Adipocyte (in vitro differentiated cells): ENCODE results near the gene HOXC9.

ENCODE experiments used
- DNase-seq: peaks from one replicate; pipeline ENCODE4 v3.0.0-alpha.2; 2015; ENCODE audit warnings: low read depth
- H3K27me3 ChIP-seq: replicated peaks from 2 replicates; pipeline ENCODE4 v1.7.0; 2013; ENCODE audit warnings: mild to moderate bottlenecking, low read length, moderate library complexity; ENCODE audit not compliant: control insufficient read depth, insufficient read depth
- H3K36me3 ChIP-seq: 2 replicates; pipeline ENCODE4 v1.7.0; 2013; ENCODE audit warnings: low read length, mild to moderate bottlenecking, moderate library complexity; ENCODE audit not compliant: control insufficient read depth, insufficient read depth, severe bottlenecking
- H3K4me1 ChIP-seq: 2 replicates; pipeline ENCODE4 v1.7.0; 2013; ENCODE audit warnings: mild to moderate bottlenecking, low read length, moderate library complexity; ENCODE audit not compliant: control insufficient read depth, insufficient read depth
- H3K4me3 ChIP-seq: 2 replicates; pipeline ENCODE4 v1.7.0; 2013; ENCODE audit warnings: mild to moderate bottlenecking, low read length, moderate library complexity
- H3K9ac ChIP-seq: 2 replicates; pipeline ENCODE4 v1.7.0; 2013; ENCODE audit warnings: mild to moderate bottlenecking, low read length, moderate library complexity
- H3K9me3 ChIP-seq: 2 replicates; pipeline ENCODE4 v1.7.0; 2013; ENCODE audit warnings: mild to moderate bottlenecking, low read length, moderate library complexity; ENCODE audit not compliant: control insufficient read depth

Gene HOXC9

DNA sequence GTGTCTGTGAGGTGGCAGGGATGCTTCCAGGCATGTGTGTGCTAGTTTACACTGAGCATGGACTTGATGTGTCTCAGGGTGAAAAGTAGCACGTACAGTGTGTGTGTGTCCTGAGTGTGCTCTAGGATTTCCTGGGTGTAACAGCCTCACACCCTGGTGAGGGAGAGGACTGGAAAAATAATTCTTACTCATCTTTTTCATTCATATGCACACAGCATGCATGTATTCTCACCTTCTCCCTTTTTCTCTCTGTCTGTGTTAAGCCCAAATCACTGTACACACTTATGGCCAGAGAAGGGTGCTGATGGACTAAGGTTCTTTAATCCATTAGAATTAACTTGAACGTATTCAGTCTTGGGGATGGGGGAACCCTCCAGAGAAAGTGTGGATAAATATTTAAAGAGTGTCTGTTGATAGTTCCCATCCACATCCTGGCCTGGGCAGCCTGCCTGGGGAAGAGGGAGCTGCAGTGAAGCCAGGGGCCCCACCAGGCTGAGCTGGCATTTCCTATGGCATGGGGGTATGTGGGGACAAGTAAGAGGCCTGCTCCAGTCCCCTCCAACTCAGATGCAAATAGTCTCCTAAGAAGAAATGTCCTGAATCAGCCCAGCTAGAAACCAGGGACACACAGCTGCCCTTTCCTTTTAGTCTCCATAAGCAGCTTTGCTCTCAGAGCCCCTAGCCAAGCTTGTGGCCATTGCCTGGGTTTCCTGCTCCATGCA is 7.7 kb downstream of the HOXC9 start:
- no peak for DNase-seq
- peak overlapping the region; percentile 86 for H3K4me3 ChIP-seq
- peak overlapping the region; percentile 96 for H3K9ac ChIP-seq
- H3K9me3 ChIP-seq: no peaks in the 10 kb centered on the region
- H3K4me1 ChIP-seq: peaks cover 46% of the 10 kb centered on the region
- H3K36me3 ChIP-seq: peaks cover 5% of the 10 kb centered on the region
- no peaks in the 10 kb centered on the region for H3K27me3 ChIP-seq

DNA sequence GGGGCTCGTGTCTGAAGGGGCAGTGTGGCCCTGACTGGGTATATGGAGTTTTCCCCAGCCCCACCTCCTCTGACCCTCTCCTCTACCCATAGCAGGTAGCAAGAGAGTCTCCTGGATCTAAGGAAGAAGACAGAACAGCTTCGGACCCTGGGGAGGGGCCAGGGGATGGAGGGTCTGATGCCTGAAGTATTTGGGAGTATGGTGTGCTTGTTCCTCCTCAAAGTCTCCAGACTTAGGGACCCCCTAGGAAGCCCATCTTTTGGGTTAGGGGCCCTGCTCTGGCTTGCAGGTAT is 8.2 kb downstream of the HOXC9 start:
- Histone ChIP-seq H3K4me1 (peaks cover 47% of the 10 kb centered on the region), H3K9ac (peak overlapping the region; percentile 96), H3K36me3 (no peaks in the 10 kb centered on the region), H3K9me3 (no peaks in the 10 kb centered on the region), H3K27me3 (no peaks in the 10 kb centered on the region), H3K4me3 (peak overlapping the region; percentile 86)
- DNase-seq: no peak

DNA sequence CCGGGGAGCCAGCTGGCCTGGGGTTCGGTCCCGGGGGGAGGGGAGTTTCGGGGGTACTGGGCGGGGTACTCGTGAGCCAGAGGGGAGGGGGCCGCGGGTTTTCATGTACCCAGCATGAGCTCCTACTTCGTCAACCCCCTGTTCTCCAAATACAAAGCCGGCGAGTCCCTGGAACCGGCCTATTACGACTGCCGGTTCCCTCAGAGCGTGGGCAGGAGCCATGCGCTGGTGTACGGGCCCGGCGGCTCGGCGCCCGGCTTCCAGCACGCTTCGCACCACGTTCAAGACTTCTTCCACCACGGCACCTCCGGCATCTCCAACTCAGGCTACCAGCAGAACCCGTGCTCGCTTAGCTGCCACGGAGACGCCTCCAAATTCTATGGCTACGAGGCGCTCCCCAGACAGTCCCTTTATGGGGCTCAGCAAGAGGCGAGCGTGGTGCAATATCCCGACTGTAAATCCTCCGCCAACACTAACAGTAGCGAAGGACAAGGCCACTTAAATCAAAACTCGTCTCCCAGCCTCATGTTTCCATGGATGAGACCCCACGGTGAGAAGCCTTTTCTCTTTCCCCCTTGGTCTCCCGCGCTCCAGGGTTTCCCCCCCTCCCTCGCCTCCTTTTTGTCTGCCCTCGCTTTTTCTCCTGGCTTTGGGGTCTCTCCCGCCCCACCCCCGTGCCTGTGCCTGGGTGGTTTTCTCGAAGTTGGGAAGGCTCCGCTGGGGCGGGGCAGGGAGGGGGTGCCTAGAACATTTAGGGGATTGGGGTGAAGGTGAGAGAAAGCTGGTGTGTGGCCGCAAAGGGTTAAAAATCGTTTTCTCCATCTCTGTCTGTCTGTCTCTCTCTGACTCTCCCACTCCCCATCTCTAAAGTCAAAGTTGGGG is 9.5 kb downstream of the HOXC9 start:
- H3K4me1 ChIP-seq: peaks cover 48% of the 10 kb centered on the region
- H3K27me3 ChIP-seq: no peaks in the 10 kb centered on the region
- peak overlapping the region; percentile 96 for H3K4me3 ChIP-seq
- DNase-seq: peak; percentile 35
- H3K9me3 ChIP-seq: no peaks in the 10 kb centered on the region
- peak overlapping the region; percentile 99 for H3K9ac ChIP-seq
- H3K36me3 ChIP-seq: no peaks in the 10 kb centered on the region

DNA sequence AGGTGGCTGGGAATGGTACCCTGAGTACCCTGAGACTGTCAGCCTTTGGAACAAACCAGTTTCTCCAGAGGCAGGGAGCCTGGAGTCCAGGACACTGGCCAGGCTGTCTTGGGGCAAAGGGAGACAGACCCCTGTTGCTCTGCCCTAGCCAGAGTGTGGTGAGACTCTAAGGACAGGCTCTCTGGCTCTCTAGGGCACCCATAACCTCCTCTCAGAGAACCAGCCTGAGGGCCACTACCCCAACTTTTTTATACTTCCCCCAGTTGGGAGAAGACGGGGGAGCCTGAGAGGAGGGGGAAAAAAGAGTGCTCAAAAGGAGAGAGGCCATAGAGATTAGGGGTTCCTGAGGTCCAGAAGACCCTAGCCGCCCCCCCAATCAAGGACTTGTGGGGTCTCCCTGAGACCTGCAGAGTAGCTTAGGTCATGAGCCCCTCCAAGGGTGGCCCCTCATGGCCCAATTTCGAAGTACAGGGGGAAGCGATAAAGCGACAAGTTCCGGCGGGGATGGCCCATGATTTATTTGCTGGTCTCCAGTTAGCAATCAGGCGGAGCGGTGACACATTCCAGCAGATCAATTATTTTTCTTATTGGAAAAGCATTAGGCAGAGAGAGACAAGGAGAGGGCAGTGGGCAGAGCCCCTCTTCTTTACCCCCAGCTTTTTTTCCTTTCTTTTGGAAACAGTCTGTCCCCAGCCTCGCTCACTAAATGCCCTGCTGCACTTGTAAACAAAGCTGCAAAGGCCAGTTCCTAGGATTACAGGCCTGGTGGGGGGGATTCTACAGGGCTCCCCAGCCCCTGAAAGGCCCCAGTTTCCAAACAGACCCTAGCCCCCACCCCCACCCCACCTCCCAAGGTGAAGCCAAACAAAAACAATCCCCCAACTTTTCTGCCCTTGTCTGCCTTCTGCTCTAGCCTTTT is 10.4 kb downstream of the HOXC9 start:
- no peak for DNase-seq
- peaks cover 51% of the 10 kb centered on the region for H3K4me1 ChIP-seq
- H3K4me3 ChIP-seq: peak overlapping the region; percentile 96
- peak overlapping the region; percentile 99 for H3K9ac ChIP-seq
- H3K27me3 ChIP-seq: no peaks in the 10 kb centered on the region
- no peaks in the 10 kb centered on the region for H3K36me3 ChIP-seq
- no peaks in the 10 kb centered on the region for H3K9me3 ChIP-seq

DNA sequence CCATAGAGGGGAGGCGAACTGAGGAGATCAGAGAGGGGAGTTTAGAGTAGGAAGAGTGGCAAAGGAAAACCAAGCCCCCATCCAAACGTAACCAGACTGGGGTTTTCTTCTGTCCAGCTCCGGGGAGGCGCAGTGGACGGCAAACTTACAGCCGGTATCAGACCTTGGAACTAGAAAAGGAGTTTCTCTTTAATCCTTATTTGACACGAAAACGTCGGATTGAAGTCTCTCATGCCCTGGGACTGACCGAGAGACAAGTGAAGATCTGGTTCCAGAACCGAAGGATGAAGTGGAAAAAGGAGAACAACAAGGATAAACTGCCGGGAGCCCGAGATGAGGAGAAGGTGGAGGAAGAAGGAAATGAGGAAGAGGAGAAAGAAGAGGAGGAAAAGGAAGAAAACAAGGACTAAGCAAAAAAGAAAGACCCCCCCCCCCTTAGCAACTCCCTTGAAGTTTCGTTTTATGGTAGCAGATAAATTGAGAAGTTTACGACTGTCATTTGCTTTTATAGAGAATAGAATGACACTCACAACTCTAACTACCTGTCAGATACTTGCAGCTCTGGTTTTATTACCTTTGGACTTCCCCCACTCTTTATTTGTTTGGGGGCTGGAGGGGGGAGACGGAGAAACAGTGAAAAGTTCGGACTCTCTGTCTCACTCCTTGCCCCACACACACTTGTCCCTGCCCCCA is 11.2 kb downstream of the HOXC9 start:
- Histone ChIP-seq H3K9ac (peak overlapping the region; percentile 99), H3K9me3 (no peaks in the 10 kb centered on the region), H3K36me3 (no peaks in the 10 kb centered on the region), H3K4me3 (peak overlapping the region; percentile 96), H3K27me3 (no peaks in the 10 kb centered on the region), H3K4me1 (peaks cover 59% of the 10 kb centered on the region)
- no peak for DNase-seq

DNA sequence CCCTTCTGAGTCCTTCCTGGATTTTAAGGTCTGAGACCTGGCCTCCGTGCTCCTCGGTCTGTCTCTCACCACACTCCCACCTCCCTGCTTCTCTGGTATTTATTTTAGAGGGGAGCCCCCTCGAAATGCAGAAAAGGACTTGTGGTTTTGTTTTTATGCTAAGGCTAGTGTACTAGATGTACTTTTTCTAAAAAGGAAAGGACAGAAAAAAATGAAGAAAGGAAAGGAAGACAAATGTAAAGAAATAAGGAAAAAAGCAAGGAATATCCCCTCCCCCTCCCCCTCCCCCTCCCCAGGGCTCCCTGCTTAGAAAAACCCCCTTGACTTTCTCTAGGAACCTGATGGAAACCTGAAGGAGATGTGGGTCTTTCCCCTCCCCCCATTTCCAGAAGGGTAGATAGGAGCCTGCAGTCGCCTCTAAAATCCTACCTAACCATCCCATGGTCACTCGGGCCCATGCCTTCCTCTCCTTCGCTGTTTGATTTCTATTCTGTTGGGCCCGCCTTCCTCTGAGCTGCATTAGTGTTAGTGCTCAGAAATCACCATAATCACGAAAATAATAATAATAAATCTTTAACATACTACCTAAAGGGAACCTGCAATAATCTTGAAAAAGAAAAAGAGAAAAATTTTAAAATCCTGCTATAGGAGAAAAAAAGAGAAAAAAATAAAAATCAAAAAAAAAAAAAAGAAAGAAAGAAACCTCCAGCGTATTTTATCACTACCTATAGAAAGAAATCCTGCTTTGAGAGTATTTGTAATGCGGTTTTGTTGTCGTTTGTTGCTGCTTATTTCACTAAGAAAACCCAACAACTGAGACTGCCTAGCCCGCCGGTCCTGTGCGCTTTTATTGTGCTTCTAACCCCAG is 11.9 kb downstream of the HOXC9 start:
- Histone ChIP-seq H3K36me3 (no peaks in the 10 kb centered on the region), H3K4me1 (peaks cover 58% of the 10 kb centered on the region)
- DNase-seq: no peak

DNA sequence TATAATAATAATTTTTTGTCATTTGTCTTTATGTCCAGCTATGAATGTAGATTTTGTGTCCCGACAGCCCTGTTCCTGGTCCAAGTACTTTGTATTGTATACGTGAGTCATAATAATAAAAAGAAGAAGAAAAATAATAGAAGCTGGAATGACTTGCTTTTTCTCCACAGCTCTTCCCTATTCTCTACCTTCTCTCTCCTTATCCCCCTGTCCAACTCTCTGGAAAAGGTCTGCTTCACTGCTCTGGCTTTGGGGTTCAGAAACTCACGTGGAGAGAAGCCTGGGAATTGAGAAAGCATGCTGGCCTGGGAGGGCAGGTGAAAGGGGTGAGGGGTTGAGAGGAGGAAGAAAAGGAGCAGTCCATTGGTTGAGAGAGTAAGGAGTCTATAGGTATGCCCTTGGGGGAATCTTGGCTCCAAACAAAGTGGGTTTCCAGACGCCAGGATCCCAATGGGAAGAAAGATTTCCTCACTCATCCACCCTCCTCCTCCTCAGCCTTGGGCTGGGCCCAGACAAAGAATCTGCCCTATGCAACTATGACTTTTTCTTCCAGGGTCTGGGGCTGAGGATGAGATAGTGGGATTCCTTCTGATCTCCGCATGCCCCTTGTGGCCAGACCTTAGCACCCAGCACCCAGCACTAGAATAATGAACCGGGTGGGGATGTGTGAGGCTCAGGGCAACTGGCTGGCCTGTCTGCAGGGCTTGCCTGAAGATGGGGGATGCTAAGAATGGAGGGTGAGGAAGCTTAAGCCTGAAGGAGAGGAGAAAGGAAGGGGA is 12.9 kb downstream of the HOXC9 start:
- H3K36me3 ChIP-seq: no peaks in the 10 kb centered on the region
- peak overlapping the region; percentile 75 for H3K4me3 ChIP-seq
- no peaks in the 10 kb centered on the region for H3K27me3 ChIP-seq
- peak overlapping the region; percentile 99 for H3K9ac ChIP-seq
- no peaks in the 10 kb centered on the region for H3K9me3 ChIP-seq
- H3K4me1 ChIP-seq: peaks cover 49% of the 10 kb centered on the region
- no peak for DNase-seq

More for the DNA sequence above, 11.9 kb downstream of the HOXC9 start:
- Histone ChIP-seq H3K9ac (peak overlapping the region; percentile 99), H3K27me3 (no peaks in the 10 kb centered on the region), H3K4me3 (peak overlapping the region; percentile 96), H3K9me3 (no peaks in the 10 kb centered on the region)

DNA sequence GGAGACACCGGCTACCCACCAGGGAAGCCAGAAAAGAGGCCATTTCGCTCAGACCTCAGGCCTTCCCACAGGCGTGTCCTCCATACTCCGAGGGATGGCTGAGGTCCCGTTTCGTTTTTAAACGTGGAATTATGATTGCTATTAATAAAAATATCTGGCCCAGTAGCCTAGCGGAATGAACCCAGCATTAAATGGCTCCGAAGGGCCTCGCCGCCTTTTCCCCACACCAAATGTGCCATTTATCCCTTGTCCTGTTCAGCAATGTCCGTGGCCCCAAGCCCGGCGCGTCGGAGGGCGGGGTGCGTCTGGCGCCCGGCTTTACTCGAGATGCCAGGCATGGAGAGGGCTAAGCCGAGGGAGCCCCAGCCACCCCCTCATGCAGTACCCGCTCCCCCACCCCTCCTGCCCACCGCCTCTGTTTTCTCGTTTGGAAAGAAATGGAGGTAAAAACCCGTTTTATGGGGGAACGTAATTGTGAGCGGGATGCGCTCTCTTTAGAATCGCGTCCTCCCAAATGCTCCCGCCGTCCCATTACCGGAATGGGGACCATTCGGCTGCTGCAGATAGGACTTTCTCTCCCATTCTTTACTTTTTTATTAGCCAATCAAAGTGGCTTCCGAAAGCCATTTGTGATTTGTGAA is 14.5 kb downstream of the HOXC9 start:
- peak overlapping the region; percentile 75 for H3K4me3 ChIP-seq
- H3K27me3 ChIP-seq: no peaks in the 10 kb centered on the region
- H3K9me3 ChIP-seq: no peaks in the 10 kb centered on the region
- peak overlapping the region; percentile 99 for H3K9ac ChIP-seq
- H3K36me3 ChIP-seq: no peaks in the 10 kb centered on the region
- H3K4me1 ChIP-seq: peaks cover 43% of the 10 kb centered on the region
- no peak for DNase-seq
